PFSK-1 (cell line): ENCODE measurements around the gene ANKRD33B.

Experiments used
- FOXP2 ChIP-seq: optimal IDR thresholded peaks from 2 replicates; pipeline ENCODE3; 2011; ENCODE audit warnings: borderline replicate concordance, control low read depth, inconsistent platforms; ENCODE audit not compliant: insufficient read depth; ENCODE audit errors: extremely low read length, extremely low read depth
- POLR2AphosphoS5 ChIP-seq: IDR thresholded peaks from 2 replicates; pipeline ENCODE4 v1.6.1; 2012; ENCODE audit warnings: low read depth, mild to moderate bottlenecking, control low read depth, low read length, moderate library complexity
- SIN3A ChIP-seq: IDR thresholded peaks from 2 replicates; pipeline ENCODE4 v1.6.1; 2012; ENCODE audit warnings: mild to moderate bottlenecking, low read length, moderate library complexity, borderline replicate concordance; ENCODE audit not compliant: insufficient read depth
- TAF1 ChIP-seq: IDR thresholded peaks from 2 replicates; pipeline ENCODE4 v1.6.1; 2012; ENCODE audit warnings: low read length, control low read depth, borderline replicate concordance; ENCODE audit not compliant: insufficient read depth
- TF ChIP-seq, protein P1 (sequence below), 2 experiments: IDR thresholded peaks; 2 replicates each; pipeline versions ENCODE4 v1.6.1 to v1.8.0; 2011 to 2012; ENCODE audit warnings: low read depth in 2 of 2, low read length in 2 of 2, control low read depth in 1 of 2, inconsistent platforms in 1 of 2, mild to moderate bottlenecking in 1 of 2, moderate library complexity in 1 of 2; ENCODE audit not compliant: insufficient read depth in 1 of 2

DNA sequence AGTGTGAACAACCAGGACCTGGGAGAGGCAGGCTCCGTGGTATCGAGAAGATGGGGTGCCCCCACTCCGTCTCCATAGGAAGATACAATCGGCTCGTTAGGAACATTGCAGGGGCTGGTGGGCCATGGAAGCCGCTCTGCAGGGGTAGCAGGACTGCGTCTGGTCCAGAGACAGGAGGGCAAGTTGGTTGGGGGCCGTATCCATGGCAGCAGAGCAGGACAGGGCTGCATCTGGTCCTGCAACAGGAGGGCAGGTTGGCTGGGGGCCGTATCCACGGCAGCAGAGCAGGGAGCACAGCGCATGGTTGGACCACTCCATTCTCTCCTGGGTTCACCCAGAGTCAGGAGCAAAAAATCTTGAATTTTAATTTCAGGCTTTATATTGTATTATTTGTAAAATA is 98.2 kb downstream of the ANKRD33B start:
- TF ChIP-seq POLR2AphosphoS5 (no peak), TAF1 (no peak), FOXP2 (no peak), SIN3A (no peak)
- TF ChIP-seq, protein P1, sequence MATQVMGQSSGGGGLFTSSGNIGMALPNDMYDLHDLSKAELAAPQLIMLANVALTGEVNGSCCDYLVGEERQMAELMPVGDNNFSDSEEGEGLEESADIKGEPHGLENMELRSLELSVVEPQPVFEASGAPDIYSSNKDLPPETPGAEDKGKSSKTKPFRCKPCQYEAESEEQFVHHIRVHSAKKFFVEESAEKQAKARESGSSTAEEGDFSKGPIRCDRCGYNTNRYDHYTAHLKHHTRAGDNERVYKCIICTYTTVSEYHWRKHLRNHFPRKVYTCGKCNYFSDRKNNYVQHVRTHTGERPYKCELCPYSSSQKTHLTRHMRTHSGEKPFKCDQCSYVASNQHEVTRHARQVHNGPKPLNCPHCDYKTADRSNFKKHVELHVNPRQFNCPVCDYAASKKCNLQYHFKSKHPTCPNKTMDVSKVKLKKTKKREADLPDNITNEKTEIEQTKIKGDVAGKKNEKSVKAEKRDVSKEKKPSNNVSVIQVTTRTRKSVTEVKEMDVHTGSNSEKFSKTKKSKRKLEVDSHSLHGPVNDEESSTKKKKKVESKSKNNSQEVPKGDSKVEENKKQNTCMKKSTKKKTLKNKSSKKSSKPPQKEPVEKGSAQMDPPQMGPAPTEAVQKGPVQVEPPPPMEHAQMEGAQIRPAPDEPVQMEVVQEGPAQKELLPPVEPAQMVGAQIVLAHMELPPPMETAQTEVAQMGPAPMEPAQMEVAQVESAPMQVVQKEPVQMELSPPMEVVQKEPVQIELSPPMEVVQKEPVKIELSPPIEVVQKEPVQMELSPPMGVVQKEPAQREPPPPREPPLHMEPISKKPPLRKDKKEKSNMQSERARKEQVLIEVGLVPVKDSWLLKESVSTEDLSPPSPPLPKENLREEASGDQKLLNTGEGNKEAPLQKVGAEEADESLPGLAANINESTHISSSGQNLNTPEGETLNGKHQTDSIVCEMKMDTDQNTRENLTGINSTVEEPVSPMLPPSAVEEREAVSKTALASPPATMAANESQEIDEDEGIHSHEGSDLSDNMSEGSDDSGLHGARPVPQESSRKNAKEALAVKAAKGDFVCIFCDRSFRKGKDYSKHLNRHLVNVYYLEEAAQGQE (IDR thresholded peaks at IDR 0.05; ENCODE audit: insufficient read depth in 1 of 2, low read depth in 2 of 2, low read length in 2 of 2), result no peak
